Tibial nerve (tissue), 4 donors: ENCODE measurements around the gene MACF1. TPM values are rescaled to one million over a fixed set of nuclear protein-coding genes. Genes with fewer than 3 reads are reported as not detected.
A peak's percentile ranks its signal among the peaks of the same experiment; 100 is the strongest.

Source experiments
- DNase-seq, 2 donors: peaks; one replicate each; pipeline ENCODE4 v3.0.0-alpha.2; 2019; ENCODE audit warnings: low spot score in 2 of 2
- H3K27ac ChIP-seq, 4 donors: fragments of 200-600 bp; sonication (generic) in 3 of 4; one replicate each; pipeline ENCODE4 v1.5.1; 2017 to 2019; ENCODE audit warnings: mild to moderate bottlenecking in 1 of 4
- H3K27me3 ChIP-seq, 2 donors: fragments of 200-600 bp; sonication (generic) in 1 of 2; one replicate each; pipeline versions ENCODE4 v1.5.1 to v1.6.0; 2017 to 2019
- H3K36me3 ChIP-seq, 3 donors: fragments of 200-600 bp; sonication (generic); one replicate each; pipeline ENCODE4 v1.5.1; 2018 to 2019
- H3K4me1 ChIP-seq, 4 donors: fragments of 200-600 bp; sonication (generic) in 3 of 4; one replicate each; pipeline ENCODE4 v1.5.1; 2017 to 2019
- H3K4me3 ChIP-seq, 4 donors: fragments of 200-600 bp; sonication (generic) in 3 of 4; one replicate each; pipeline ENCODE4 v1.5.1; 2017 to 2019; ENCODE audit warnings: mild to moderate bottlenecking in 1 of 4, moderate library complexity in 1 of 4
- H3K9me3 ChIP-seq, 4 donors: fragments of 200-600 bp; sonication (generic) in 3 of 4; one replicate each; pipeline ENCODE4 v1.5.1; 2017 to 2019
- EP300 ChIP-seq, 2 donors: sonication (generic); formaldehyde crosslinking; IDR thresholded peaks; one replicate each; pipeline ENCODE4 v1.6.1; 2017; ENCODE audit warnings: antibody characterized with exemption in 2 of 2, mild to moderate bottlenecking in 1 of 2
- POLR2A ChIP-seq, 2 donors: fragments of 450-650 bp; IDR thresholded peaks; one replicate each; pipeline ENCODE4 v1.6.1; 2017; ENCODE audit warnings: antibody characterized with exemption in 2 of 2, mild to moderate bottlenecking in 2 of 2, moderate library complexity in 2 of 2
- WGBS, 2 donors: methylation state at CpG; one replicate each; pipeline ENCODE4 v1.1.5; 2018; 5-methylcytosine and 5-hydroxymethylcytosine counted together
- total RNA-seq, 4 donors: library from RNA; depleted of rRNA; stranded (reverse); fragments of >200 nt; gene quantifications; one replicate each; pipeline ENCODE4 v1.1.0, GENCODE V29; 2016
- TF ChIP-seq, protein P1 (sequence below), 5 experiments: fragments of 200-600 bp in 3 of 5; fragments of 450-650 bp in 2 of 5; sonication (generic) in 3 of 5; IDR thresholded peaks; one replicate each; pipeline ENCODE4 v1.5.1; 2016 to 2019; ENCODE audit warnings: antibody characterized with exemption in 5 of 5, mild to moderate bottlenecking in 3 of 5, moderate library complexity in 2 of 5

The MACF1 gene
- total RNA-seq, 4 donors from 2014 or later: 214 to 296 (median 244) TPM

DNA sequence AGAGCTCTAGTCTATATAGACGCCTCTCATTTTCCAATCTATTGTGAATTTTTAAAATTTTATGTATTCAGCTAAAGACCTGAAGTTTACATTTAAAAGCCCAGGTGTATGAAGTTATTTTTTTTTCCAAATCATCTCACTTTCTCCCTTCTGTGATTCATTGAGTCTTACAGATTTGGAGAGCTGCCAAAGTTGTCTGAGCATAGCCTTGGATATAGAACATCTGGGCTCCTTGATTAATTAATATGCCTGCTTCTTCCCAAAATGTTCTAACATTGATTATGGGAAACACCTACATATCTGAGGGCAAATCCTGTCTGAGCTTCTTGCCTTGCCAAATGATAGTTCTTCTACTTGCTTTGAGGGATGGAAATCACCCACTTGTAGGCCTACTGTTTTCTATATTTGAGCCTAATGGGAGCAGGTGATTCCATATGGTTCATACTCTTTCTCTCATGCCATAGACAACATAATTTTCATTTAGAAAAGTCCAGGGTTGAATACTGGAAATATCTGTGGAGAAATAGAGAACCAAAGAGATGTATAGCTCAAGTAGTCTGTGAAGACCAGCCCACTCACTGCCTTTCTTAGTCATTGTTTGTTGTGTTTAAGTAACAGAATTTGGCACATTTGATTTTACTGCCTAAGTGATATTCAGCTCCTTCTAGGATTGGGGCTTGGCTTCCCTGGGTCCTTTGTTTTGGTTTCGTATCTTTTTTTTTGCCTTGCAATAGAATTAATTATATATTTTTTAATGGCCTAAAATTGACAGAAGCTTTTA is 46.2 kb downstream of the MACF1 start:
- Histone ChIP-seq H3K4me3 (no peak overlapping the region), H3K36me3 (peaks cover 0 to under 1% (median 0%) of the 10 kb centered on the region in 3 donors), H3K27me3 (no peaks in the 10 kb centered on the region), H3K4me1 (no peaks in the 10 kb centered on the region), H3K9me3 (no peaks in the 10 kb centered on the region), H3K27ac (no peak overlapping the region)
- DNase-seq: no peak
- no peak for TF ChIP-seq EP300 (IDR thresholded peaks at IDR 0.05)
- TF ChIP-seq, protein P1, sequence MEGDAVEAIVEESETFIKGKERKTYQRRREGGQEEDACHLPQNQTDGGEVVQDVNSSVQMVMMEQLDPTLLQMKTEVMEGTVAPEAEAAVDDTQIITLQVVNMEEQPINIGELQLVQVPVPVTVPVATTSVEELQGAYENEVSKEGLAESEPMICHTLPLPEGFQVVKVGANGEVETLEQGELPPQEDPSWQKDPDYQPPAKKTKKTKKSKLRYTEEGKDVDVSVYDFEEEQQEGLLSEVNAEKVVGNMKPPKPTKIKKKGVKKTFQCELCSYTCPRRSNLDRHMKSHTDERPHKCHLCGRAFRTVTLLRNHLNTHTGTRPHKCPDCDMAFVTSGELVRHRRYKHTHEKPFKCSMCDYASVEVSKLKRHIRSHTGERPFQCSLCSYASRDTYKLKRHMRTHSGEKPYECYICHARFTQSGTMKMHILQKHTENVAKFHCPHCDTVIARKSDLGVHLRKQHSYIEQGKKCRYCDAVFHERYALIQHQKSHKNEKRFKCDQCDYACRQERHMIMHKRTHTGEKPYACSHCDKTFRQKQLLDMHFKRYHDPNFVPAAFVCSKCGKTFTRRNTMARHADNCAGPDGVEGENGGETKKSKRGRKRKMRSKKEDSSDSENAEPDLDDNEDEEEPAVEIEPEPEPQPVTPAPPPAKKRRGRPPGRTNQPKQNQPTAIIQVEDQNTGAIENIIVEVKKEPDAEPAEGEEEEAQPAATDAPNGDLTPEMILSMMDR (IDR thresholded peaks at IDR 0.05): no peak
- no peak for TF ChIP-seq POLR2A (IDR thresholded peaks at IDR 0.05)
- WGBS, 2 donors: 93 to 94% methylated on average over 2 of the region's 2 CpGs

DNA sequence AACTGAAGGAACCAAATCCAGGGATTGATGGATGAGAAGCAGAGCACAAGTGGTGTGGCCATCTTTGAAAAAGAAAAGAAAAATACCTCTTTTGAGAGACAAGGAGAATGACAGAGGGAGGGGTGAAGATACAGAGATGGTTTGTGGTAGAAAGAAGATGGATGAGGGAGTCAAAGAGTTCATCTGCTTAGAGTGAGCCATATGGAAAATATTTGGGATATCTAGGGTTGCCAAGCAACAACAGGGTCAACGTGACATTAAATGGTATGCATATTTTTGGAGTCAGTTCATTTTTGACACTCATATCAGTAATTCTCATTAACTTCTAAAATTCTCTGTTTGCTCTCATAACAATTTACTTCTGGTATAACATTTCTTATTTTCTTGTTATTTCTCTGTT is 50.7 kb downstream of the MACF1 start:
- no peak overlapping the region for H3K4me3 ChIP-seq
- no peak overlapping the region for H3K27ac ChIP-seq
- TF ChIP-seq POLR2A (IDR thresholded peaks at IDR 0.05): no peak
- no peak for TF ChIP-seq EP300 (IDR thresholded peaks at IDR 0.05)
- TF ChIP-seq, protein P1 (IDR thresholded peaks at IDR 0.05): no peak
- H3K4me1 ChIP-seq: peaks cover 0 to 5% (median 0%) of the 10 kb centered on the region in 4 donors
- H3K27me3 ChIP-seq: no peaks in the 10 kb centered on the region
- peaks cover 0 to 11% (median 5%) of the 10 kb centered on the region in 3 donors for H3K36me3 ChIP-seq
- DNase-seq: no peak
- WGBS, 2 donors: 39 to 43% methylated on average over 1 of the region's 1 CpG
- H3K9me3 ChIP-seq: no peaks in the 10 kb centered on the region

DNA sequence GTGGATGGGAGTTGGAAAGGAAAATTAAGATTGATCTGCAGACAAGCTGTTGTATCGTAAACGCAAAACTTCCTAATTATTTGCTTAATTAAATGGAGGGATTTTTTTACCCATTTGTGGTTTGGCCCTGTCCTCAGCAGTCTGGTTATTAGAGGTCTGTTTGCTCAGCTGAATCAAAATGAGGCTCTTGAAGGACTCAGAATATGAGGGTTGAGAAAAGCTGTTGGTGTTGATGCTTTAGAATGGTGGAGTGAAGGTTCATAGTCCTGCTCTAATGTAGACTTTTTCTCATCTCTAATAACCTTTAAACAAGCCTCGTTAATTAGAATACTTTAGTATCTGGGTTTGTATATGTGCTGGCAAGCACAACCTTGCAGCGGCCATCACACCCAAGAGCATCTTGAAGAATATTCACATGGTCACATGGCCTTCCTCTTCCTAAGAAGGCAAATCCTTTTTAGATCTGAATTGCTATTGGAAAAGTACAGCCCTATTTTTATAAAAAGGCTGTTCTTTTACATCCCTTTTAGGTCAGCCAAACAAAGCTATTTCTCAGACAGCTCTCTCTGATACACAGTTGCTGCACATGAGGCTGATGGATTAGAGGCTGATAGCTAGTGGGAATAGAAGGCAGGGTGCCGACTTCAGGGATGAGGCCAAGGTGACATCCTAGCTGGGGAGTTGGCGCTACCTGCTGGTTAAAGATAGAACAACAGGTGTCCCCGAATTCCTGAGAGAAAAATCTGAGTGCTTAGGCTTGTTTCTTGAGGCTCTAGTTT is 53.8 kb downstream of the MACF1 start:
- 44 to 51% methylated on average over 7 of the region's 7 CpGs for WGBS, 2 donors
- H3K27ac ChIP-seq: peak overlapping the region in 1 of 4 donors; percentile 14
- H3K27me3 ChIP-seq: no peaks in the 10 kb centered on the region
- no peaks in the 10 kb centered on the region for H3K9me3 ChIP-seq
- peak; percentile 63 to 86 for DNase-seq
- H3K4me3 ChIP-seq: no peak overlapping the region
- TF ChIP-seq POLR2A (IDR thresholded peaks at IDR 0.05): no peak
- TF ChIP-seq, protein P1 (IDR thresholded peaks at IDR 0.05): peak; percentile 71 to 88 (median 82)
- TF ChIP-seq EP300 (IDR thresholded peaks at IDR 0.05): peak in 1 of 2 donors; percentile 45
- peaks cover 0 to 5% (median 0%) of the 10 kb centered on the region in 4 donors for H3K4me1 ChIP-seq
- peaks cover 0 to 11% (median 5%) of the 10 kb centered on the region in 3 donors for H3K36me3 ChIP-seq

DNA sequence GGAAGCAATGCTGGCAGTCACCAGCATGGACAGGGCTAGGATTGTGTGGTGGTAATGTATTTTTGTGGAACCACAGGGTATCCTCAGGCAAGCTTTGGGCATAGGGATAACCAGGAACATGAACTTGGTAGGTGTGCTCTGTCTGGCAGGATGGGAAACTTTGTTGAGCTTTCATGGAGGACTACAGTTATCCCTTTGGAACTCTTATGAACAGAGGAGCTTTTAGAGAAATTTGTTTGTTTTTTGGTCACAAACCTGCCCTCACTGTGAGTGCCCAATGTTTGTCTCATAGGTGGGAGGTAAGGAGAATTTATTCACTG is 54.4 kb downstream of the MACF1 start:
- Histone ChIP-seq H3K4me1 (peaks cover 0 to 5% (median 0%) of the 10 kb centered on the region in 4 donors), H3K27ac (no peak overlapping the region), H3K36me3 (peaks cover 0 to 11% (median 5%) of the 10 kb centered on the region in 3 donors), H3K9me3 (no peaks in the 10 kb centered on the region), H3K4me3 (no peak overlapping the region), H3K27me3 (no peaks in the 10 kb centered on the region)
- no peak for DNase-seq
- TF ChIP-seq, protein P1 (IDR thresholded peaks at IDR 0.05): peak in 2 of 5 experiments; percentile 5 to 34
- no peak for TF ChIP-seq POLR2A (IDR thresholded peaks at IDR 0.05)

DNA sequence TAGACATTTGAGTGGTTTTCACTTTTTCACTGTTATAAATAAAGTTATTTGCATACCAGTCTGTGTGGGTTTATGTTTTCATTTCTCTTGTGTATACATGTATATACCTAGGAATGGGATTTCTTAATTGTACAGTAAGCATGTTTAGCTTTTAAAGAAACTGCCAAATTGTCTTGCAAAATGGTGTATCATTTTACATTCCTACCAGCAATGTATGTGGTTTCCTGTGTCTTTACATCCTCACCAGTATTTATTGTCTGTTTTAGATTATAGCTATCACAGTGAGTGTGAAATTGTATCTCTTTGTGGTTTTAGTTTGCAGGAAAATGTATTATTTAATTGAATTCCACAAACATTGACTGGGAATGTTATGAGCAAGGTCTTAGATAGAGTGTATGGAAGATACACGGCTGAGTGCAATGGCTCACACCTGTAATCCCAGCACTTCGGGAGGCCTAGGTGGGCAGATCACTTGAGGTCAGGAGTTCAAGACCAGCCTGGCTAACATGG is 57.3 kb downstream of the MACF1 start:
- DNase-seq: no peak
- H3K27ac ChIP-seq: no peak overlapping the region
- peaks cover 0 to 5% (median under 1%) of the 10 kb centered on the region in 4 donors for H3K4me1 ChIP-seq
- TF ChIP-seq, protein P1 (IDR thresholded peaks at IDR 0.05): no peak
- TF ChIP-seq POLR2A (IDR thresholded peaks at IDR 0.05) (no peak), EP300 (IDR thresholded peaks at IDR 0.05) (no peak)
- H3K36me3 ChIP-seq: peaks cover 0 to 5% (median 5%) of the 10 kb centered on the region in 3 donors
- no peak overlapping the region for H3K4me3 ChIP-seq
- H3K9me3 ChIP-seq: no peaks in the 10 kb centered on the region
- H3K27me3 ChIP-seq: no peaks in the 10 kb centered on the region
- 87 to 88% methylated on average over 2 of the region's 2 CpGs for WGBS, 2 donors
